ENCODE data around the gene SRL. TPM values are rescaled to one million over a fixed set of nuclear protein-coding genes. Genes with fewer than 3 reads are reported as not detected.

Gene SRL
- total and polyA plus RNA-seq, 2 of the 13 experiments (the other 11 are each of a cell fraction or from before 2014, with no cell fraction given), result 0.05 TPM; not detected in 1

DNA sequence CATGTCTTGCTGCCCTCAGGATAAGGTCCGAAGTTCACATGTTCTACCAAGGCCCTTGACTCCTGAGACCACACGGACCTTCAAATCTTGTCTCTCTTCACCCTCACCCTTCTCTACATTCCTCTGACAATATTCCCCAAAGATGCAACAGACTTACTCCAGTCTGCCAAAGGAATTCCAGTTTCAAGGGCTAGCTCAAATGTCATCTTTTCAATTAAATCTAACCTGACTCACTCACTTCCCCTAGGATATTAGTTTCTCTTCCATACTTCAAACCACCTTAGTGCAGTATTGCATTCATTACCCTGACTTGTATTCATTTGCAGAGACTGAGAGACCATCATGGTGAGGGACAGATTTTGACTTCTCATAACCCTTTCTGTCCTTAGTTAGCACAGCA, 66.0 kb downstream of the SRL start (continued):
- TF ChIP-seq, protein P1, sequence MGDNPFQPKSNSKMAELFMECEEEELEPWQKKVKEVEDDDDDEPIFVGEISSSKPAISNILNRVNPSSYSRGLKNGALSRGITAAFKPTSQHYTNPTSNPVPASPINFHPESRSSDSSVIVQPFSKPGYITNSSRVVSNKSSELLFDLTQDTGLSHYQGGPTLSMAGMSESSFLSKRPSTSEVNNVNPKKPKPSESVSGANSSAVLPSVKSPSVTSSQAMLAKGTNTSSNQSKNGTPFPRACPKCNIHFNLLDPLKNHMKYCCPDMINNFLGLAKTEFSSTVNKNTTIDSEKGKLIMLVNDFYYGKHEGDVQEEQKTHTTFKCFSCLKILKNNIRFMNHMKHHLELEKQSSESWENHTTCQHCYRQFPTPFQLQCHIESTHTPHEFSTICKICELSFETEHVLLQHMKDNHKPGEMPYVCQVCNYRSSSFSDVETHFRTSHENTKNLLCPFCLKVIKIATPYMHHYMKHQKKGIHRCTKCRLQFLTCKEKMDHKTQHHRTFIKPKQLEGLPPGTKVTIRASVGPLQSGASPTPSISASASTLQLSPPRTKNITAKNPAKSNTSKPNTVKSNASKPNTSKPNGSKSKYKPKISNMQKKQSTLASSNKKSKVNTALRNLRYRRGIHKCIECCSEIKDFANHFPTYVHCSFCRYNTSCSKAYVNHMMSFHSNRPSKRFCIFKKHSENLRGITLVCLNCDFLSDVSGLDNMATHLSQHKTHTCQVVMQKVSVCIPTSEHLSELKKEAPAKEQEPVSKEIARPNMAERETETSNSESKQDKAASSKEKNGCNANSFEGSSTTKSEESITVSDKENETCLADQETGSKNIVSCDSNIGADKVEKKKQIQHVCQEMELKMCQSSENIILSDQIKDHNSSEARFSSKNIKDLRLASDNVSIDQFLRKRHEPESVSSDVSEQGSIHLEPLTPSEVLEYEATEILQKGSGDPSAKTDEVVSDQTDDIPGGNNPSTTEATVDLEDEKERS (CRISPR knock-in tag; IDR thresholded peaks at IDR 0.05), result no peak
- no peak for TF ChIP-seq AGO1 (IDR thresholded peaks at IDR 0.05; ENCODE audit: low read depth, low read length, poor library complexity, severe bottlenecking)
- no peak for TF ChIP-seq ZNF883 (CRISPR knock-in tag; IDR thresholded peaks at IDR 0.05; ENCODE audit: not compliant biosample characterization)
- no peak for TF ChIP-seq ZMYM4 (CRISPR knock-in tag; IDR thresholded peaks at IDR 0.05)
- TF ChIP-seq, protein P2, sequence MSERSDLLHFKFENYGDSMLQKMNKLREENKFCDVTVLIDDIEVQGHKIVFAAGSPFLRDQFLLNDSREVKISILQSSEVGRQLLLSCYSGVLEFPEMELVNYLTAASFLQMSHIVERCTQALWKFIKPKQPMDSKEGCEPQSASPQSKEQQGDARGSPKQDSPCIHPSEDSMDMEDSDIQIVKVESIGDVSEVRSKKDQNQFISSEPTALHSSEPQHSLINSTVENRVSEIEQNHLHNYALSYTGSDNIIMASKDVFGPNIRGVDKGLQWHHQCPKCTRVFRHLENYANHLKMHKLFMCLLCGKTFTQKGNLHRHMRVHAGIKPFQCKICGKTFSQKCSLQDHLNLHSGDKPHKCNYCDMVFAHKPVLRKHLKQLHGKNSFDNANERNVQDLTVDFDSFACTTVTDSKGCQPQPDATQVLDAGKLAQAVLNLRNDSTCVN (CRISPR knock-in tag; IDR thresholded peaks at IDR 0.05; ENCODE audit: borderline replicate concordance), result no peak

DNA sequence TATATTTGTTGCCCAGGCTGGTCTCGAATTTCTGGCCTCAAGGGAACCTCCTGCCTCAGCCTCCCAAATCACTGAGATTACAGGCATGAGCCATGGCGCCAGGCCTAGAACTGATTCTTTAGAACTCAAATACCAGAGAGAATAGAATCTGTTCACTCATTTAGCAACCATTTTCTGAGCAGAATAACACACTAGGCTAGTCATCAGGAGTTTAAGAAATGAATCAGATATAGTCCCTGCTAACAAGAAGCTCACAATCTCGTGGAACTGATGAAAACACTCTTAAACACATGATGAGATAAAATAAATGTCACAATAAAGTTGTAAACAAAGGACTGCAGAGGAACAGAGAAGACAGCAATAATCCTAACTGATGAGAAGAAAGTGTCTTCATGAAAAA, 69.8 kb downstream of the SRL start:
- H3K79me2 ChIP-seq (ENCODE audit: insufficient read depth, low read length), result no peaks in the 10 kb centered on the region
- ChIA-PET CTCF (ENCODE audit: low intra/inter-chr PET ratio, low total read pairs) (no interaction called here), POLR2A (no interaction called here)
- H3K4me1 ChIP-seq (ENCODE audit: insufficient read depth, low read length), result peaks cover 20% of the 10 kb centered on the region
- ATAC-seq (no peak), DNase-seq (ENCODE audit: low spot score) (no peak), FAIRE-seq (no peak)
- H3K27me3 ChIP-seq (ENCODE audit: control insufficient read depth in 1 of 2, insufficient read depth in 2 of 2, low read length in 2 of 2), result peaks cover 3 to 15% of the 10 kb centered on the region in 2 experiments; a peak in 4 of 5 replicates
- intact Hi-C loops (cut with micrococcal nuclease; ENCODE audit: unreplicated experiment) (no loop called here), in situ Hi-C loops (cut with HindIII; ENCODE audit: extremely low pct_ligation_motif_present, low pct_unique_long_range_greater_than_20kb) (no loop called here)
- no peak overlapping the region for H3K9ac ChIP-seq (ENCODE audit: insufficient read depth, low read depth, low read length)
- H3K27ac ChIP-seq (ENCODE audit: extremely low read length, insufficient read depth, low read length), result no peak overlapping the region
- H2AFZ ChIP-seq (ENCODE audit: low read length), result no peak overlapping the region
- WGBS (ENCODE audit: low lambda C conversion rate), result 33% methylated on average over 3 of the region's 3 CpGs
- no peaks in the 10 kb centered on the region for H3K36me3 ChIP-seq (replicated peaks in 1 of 2; ENCODE audit: control insufficient read depth in 1 of 2, insufficient read depth in 2 of 2, low read length in 2 of 2)
- BruUV-seq (replicated peaks), result no TSS peak
- no peak overlapping the region for H3K4me3 ChIP-seq (replicated peaks in 1 of 3; ENCODE audit: insufficient read depth in 1 of 3, low read depth in 2 of 3, low read length in 3 of 3)
- no peaks in the 10 kb centered on the region for H4K20me1 ChIP-seq (ENCODE audit: insufficient read depth, low read length)
- H3K9me3 ChIP-seq (ENCODE audit: low read length), result no peaks in the 10 kb centered on the region
- no peak overlapping the region for H3K4me2 ChIP-seq (ENCODE audit: low read depth, low read length)
- TF ChIP-seq, protein P3, sequence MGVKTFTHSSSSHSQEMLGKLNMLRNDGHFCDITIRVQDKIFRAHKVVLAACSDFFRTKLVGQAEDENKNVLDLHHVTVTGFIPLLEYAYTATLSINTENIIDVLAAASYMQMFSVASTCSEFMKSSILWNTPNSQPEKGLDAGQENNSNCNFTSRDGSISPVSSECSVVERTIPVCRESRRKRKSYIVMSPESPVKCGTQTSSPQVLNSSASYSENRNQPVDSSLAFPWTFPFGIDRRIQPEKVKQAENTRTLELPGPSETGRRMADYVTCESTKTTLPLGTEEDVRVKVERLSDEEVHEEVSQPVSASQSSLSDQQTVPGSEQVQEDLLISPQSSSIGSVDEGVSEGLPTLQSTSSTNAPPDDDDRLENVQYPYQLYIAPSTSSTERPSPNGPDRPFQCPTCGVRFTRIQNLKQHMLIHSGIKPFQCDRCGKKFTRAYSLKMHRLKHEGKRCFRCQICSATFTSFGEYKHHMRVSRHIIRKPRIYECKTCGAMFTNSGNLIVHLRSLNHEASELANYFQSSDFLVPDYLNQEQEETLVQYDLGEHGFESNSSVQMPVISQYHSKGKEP (CRISPR knock-in tag; IDR thresholded peaks at IDR 0.05), result no peak
- TF ChIP-seq NCOA2 (CRISPR knock-in tag; IDR thresholded peaks at IDR 0.05) (no peak), IKZF4 (CRISPR knock-in tag; IDR thresholded peaks at IDR 0.05; ENCODE audit: borderline replicate concordance, low read depth, not compliant biosample characterization) (no peak), ZNF335 (CRISPR knock-in tag; IDR thresholded peaks at IDR 0.05) (no peak), ZSCAN22 (CRISPR knock-in tag; IDR thresholded peaks at IDR 0.05) (no peak), ZNF766 (CRISPR knock-in tag; IDR thresholded peaks at IDR 0.05; ENCODE audit: borderline replicate concordance) (no peak), ZNF44 (CRISPR knock-in tag; IDR thresholded peaks at IDR 0.05) (no peak), ATF7 (IDR thresholded peaks at IDR 0.05) (no peak), ATF7 (CRISPR knock-in tag; IDR thresholded peaks at IDR 0.05) (no peak)
- TF ChIP-seq, protein P4, sequence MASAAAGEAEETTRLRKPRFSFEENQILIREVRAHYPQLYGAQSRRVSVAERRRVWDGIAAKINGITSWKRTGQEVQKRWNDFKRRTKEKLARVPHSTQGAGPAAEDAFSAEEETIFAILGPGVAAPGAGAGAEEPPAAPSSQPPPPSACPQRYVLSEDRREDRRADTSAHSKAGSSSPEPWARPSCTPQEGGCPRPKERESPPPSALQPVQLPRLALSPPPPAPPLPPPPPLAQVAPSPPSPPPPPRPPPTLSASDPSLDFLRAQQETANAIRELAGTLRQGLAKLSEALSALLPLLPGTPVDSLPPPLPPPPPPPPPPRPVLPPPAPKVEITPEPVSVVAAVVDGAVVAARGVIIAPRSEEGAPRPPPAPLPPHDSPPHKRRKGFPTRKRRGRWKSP (CRISPR knock-in tag; IDR thresholded peaks at IDR 0.05), result no peak
- TF ChIP-seq, protein P5, sequence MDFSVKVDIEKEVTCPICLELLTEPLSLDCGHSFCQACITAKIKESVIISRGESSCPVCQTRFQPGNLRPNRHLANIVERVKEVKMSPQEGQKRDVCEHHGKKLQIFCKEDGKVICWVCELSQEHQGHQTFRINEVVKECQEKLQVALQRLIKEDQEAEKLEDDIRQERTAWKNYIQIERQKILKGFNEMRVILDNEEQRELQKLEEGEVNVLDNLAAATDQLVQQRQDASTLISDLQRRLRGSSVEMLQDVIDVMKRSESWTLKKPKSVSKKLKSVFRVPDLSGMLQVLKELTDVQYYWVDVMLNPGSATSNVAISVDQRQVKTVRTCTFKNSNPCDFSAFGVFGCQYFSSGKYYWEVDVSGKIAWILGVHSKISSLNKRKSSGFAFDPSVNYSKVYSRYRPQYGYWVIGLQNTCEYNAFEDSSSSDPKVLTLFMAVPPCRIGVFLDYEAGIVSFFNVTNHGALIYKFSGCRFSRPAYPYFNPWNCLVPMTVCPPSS (IDR thresholded peaks at IDR 0.05), result no peak

Measured in HepG2 (cell line).